ENCODE measurements around the gene PCGF2.

The PCGF2 gene

DNA sequence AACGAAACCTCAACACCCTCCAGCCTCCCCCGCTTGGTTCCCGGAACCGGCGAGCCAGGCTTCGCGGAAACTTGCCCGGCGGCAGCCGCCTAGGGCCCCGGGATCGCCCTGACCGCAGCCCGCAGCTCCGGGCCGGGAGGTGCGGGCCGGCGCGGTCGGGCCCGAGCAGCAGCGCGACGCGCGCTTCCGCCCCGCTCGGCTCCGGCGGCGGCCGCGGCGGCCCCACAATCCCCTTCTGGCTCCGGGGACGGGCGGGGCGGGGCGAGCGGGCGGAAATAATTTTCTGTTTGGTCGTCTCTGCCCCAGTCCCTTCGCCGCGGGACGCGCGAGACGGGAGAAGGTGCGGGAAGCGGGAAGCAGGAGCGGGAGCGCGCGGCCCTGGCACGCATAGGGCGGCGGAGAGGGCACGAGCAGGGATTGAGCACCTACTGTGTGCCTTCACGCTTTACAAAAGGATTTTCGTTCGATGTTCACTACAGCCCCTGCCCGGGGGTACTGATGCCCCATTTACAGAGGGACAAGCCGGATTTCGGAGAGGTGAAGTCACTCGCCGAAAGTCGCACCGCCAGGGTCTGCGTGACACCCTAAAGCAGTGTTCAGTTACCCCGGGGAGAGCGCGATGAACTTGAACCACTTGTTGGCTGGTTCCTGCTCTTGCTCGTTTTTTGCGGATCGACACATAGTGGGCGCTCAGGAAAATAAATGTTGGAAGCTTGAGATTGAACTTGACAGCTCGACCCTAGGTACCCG lies 45.8 kb downstream of the PCGF2 start:
- peak; percentile 96 for DNase-seq

DNA sequence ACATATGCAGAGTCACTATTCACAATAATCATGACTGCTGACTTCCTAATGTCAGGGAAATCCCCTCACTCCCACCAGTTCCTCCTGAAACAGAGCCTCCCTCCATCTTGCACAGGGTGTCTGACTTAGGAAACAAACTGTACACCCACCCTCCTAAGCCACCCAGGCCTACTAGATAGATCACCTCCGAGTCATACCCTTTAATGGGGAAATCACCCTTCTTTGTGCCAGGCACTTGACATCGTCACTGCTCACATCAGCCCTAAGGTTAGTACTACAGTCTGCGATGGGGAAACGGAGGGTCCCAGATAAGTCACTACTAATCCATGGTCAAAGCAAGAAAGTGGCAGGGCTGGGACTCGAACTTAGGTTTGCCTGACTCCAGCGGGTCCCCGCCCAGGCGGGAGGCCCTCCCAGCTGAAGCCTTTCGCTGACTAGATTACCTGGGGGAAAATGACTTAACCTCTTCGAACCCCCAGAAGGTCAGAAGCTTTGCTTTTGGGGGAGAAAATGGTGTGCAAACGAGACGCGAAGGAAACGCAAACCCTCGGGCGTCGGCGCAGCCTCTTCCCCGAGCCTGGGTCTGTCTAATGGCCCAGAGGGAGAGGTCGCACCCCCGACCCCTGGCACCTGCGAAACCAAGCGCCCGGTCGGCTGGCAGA lies 46.5 kb downstream of the PCGF2 start:
- DNase-seq, result peak; percentile 73

DNA sequence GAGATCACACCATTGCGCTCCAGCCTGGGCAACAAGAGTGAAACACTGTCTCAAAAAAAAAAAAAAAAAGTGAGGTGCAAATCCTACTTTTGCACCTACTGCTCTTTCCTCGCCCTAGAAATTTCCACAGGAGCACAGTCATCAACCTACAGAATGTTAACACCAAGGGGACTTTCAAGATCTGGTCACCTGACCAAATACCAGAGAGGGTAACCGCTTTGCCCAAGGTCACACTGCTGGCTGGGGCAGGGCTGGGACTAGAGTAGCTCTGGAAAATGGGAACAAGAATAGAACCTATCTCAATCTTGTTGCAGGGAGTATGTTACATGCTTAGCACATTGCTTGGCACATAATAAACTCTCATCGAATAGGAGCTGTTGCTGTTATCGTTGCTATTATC lies 49.4 kb downstream of the PCGF2 start:
- DNase-seq, result no peak

GRCh38 chr17:38697061-38697820 lies 50.9 kb downstream of the PCGF2 start:
- DNase-seq, result no peak

GRCh38 chr17:38693700-38694329 lies 54.3 kb downstream of the PCGF2 start:
- DNase-seq, result no peak

GRCh38 chr17:38691154-38691553 lies 57.0 kb downstream of the PCGF2 start:
- DNase-seq, result no peak

DNA sequence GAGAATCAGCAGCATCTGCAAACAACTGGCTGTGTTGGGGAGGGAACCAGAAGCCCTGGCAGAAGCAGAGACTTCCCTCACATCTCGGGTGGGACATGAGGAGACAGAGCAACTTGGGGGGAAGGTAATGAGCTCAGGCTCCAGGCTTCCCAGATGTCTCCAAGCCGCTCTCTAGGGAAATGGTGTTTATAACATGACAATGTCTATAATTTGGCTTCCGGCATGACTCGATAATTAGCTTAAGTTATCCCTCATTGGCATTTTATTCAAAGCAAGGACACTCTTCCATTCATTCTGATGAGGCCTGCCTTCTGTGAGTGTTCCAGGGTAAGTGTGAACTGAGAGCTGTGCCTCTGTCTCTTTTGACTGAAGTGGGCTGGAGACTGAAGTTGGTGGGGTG lies 57.8 kb downstream of the PCGF2 start:
- DNase-seq, result no peak

DNA sequence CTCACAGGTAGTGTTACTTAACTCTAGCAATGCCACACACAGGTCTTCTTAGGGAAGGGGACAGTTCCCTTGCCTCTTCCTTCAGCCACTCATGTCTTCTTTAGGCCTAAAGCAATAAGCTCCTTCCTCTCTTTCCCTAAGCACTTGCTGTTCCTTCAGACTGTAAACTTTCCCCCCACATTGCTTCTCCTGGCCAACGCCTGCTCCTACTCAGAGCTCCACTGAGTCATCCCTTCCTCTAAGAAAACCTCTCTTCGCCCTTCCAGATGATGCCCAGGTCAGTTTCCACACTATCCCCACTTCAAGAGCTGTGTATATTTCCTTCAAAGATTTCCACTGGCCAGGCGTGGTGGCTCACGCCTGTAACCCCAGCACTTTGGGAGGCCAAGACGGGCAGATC lies 60.9 kb downstream of the PCGF2 start:
- no peak for DNase-seq

DNA sequence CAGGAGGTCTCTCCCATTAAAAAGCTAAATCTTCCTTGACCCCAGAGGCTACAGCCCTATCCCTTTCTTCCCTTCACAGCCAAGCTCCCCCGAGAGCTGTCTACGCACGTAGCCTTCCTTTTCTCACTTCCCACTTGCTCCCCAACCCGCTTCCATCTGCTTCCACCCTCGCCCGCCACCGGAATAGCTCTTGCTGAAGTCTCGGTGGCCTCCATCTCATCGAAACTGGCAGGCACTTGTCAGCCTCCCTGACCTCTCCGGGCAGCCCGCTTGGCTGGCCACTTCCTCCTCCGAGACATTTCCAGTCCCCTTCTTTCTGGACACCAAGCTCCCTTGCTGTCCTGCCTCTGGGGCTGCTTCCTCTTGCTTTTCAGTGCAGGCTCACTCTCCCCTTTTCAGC lies 62.6 kb downstream of the PCGF2 start:
- no peak for DNase-seq

All from hematopoietic multipotent progenitor cell treated with erythropoietin and hydrocortisone succinate and interleukin-3 and kit ligand, for 4 days (in vitro differentiated cells).